ENCODE measurements around the gene TCP10L. TPM values are rescaled to one million over a fixed set of nuclear protein-coding genes. Genes with fewer than 3 reads are reported as not detected.

TCP10L gene
- total and polyA plus RNA-seq, 2 experiments from 2014 or later, result 0.97 TPM; not detected in 1

DNA sequence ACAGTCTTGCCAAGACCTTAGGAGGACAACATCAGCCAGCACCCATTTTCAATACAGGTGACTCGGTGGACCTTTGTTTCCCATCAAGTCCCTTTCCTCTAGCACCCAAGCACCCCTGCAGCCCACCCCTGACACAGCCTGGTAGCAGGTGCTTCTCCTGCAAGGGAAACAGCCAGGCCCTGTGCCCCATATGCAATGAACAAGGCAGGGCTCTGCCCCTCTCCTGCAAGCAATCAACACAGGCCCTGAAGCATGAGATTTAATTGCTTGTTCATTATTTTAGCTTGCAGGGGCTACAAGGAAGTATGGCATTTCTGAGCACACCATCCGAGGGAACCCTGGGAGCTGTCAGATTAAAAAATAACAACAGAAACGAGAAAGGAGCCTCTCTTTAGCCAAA is 35.4 kb downstream of the TCP10L start:
- WGBS, 2 experiments (ENCODE audit: low coverage in 1 of 2, low lambda C conversion rate in 2 of 2, missing lambda C conversion rate in 2 of 2), result 69 to 70% methylated on average over 3 of the region's 3 CpGs
- no peak for DNase-seq
- Histone ChIP-seq H3K4me1 (ENCODE audit: insufficient read depth) (peaks cover 4% of the 10 kb centered on the region; the same call in 1 of the 2 replicates), H3K9me2 (ENCODE audit: insufficient read depth) (no peaks in the 10 kb centered on the region), H3K27ac (no peak overlapping the region), H3K4me3 (no peak overlapping the region), H3K79me2 (ENCODE audit: insufficient read depth) (no peaks in the 10 kb centered on the region), H4K20me1 (ENCODE audit: insufficient read depth) (no peaks in the 10 kb centered on the region), H2AFZ (no peak overlapping the region), H3K9ac (no peak overlapping the region), H3K9me3 (ENCODE audit: low read depth) (no peaks in the 10 kb centered on the region), H3K36me3 (ENCODE audit: low read depth) (no peaks in the 10 kb centered on the region), H3K27me3 (replicated peaks; ENCODE audit: insufficient read depth) (no peaks in the 10 kb centered on the region), H3F3A (ENCODE audit: insufficient read depth) (peaks cover 5% of the 10 kb centered on the region; the same call in 1 of the 2 replicates), H3K4me2 (ENCODE audit: unreplicated experiment) (no peak overlapping the region)
- no peak for TF ChIP-seq EZH2phosphoT487 (IDR thresholded peaks at IDR 0.05; ENCODE audit: insufficient read depth, low read depth)
- no peak for TF ChIP-seq EZH2 (IDR thresholded peaks at IDR 0.05; ENCODE audit: insufficient read depth, poor library complexity, severe bottlenecking)
- in situ Hi-C loops (cut with MboI), result no loop called here

DNA sequence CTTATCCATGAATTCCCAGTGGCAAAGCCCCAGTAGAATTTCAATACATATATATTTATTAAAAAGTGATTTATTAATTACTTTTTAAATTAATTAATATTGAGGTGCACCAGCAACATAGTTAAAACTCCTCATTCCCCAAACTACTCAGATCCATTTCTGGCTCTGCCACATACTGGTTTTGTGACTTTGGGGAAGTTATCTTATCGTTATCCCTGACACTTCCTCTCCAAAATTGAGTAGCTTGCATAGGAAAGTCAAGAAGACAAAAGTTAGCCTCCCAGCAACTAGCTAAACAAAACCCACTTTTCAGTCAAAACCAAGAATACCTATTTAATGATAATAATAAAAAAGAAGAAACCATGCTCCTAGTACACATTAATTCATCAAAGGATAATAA is 35.9 kb downstream of the TCP10L start:
- H3K27ac ChIP-seq, result no peak overlapping the region
- peaks cover 5% of the 10 kb centered on the region; the same call in 1 of the 2 replicates for H3F3A ChIP-seq (ENCODE audit: insufficient read depth)
- H3K9ac ChIP-seq, result no peak overlapping the region
- H3K9me2 ChIP-seq (ENCODE audit: insufficient read depth), result no peaks in the 10 kb centered on the region
- no peak overlapping the region for H3K4me3 ChIP-seq
- peaks cover 4% of the 10 kb centered on the region; the same call in 1 of the 2 replicates for H3K4me1 ChIP-seq (ENCODE audit: insufficient read depth)
- WGBS, 2 experiments (ENCODE audit: low coverage in 1 of 2, low lambda C conversion rate in 2 of 2, missing lambda C conversion rate in 2 of 2), result 85 to 91% methylated on average over 1 of the region's 1 CpG
- H3K79me2 ChIP-seq (ENCODE audit: insufficient read depth), result no peaks in the 10 kb centered on the region
- TF ChIP-seq EZH2 (IDR thresholded peaks at IDR 0.05; ENCODE audit: insufficient read depth, poor library complexity, severe bottlenecking) (no peak), EZH2phosphoT487 (IDR thresholded peaks at IDR 0.05; ENCODE audit: insufficient read depth, low read depth) (no peak)
- H3K36me3 ChIP-seq (ENCODE audit: low read depth), result no peaks in the 10 kb centered on the region
- no peak for DNase-seq
- no peaks in the 10 kb centered on the region for H3K27me3 ChIP-seq (replicated peaks; ENCODE audit: insufficient read depth)
- H4K20me1 ChIP-seq (ENCODE audit: insufficient read depth), result no peaks in the 10 kb centered on the region
- no peaks in the 10 kb centered on the region for H3K9me3 ChIP-seq (ENCODE audit: low read depth)
- H3K4me2 ChIP-seq (ENCODE audit: unreplicated experiment), result no peak overlapping the region
- no peak overlapping the region for H2AFZ ChIP-seq
- in situ Hi-C loops (cut with MboI), result no loop called here

DNA sequence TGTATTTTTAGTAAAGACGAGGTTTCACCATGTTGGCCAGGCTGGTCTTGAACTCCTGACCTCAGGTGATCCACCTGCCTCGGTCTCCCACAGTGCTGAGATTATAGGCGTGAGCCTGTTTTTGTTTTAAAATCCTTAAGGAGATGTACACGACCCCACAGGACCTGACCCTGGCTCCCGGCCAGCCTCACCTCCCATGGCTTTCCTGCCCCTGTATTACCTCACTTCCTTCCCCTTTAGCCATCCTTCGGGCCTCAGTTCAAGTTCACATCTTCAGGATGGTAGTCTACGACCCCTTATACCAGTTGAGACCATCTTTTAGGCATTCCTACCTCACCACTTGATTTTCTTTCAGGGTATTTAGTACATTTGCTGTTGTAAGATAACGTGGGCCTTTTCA is 36.3 kb downstream of the TCP10L start:
- Histone ChIP-seq H3K9me3 (ENCODE audit: low read depth) (no peaks in the 10 kb centered on the region), H3K4me3 (no peak overlapping the region), H3K9ac (no peak overlapping the region), H3K4me1 (ENCODE audit: insufficient read depth) (peaks cover 4% of the 10 kb centered on the region; the same call in 1 of the 2 replicates), H3K36me3 (ENCODE audit: low read depth) (no peaks in the 10 kb centered on the region), H3K4me2 (ENCODE audit: unreplicated experiment) (no peak overlapping the region), H3F3A (ENCODE audit: insufficient read depth) (peaks cover 5% of the 10 kb centered on the region; the same call in 1 of the 2 replicates), H3K79me2 (ENCODE audit: insufficient read depth) (no peaks in the 10 kb centered on the region), H3K27me3 (replicated peaks; ENCODE audit: insufficient read depth) (no peaks in the 10 kb centered on the region), H4K20me1 (ENCODE audit: insufficient read depth) (no peaks in the 10 kb centered on the region), H3K9me2 (ENCODE audit: insufficient read depth) (no peaks in the 10 kb centered on the region), H3K27ac (no peak overlapping the region), H2AFZ (no peak overlapping the region)
- TF ChIP-seq EZH2phosphoT487 (IDR thresholded peaks at IDR 0.05; ENCODE audit: insufficient read depth, low read depth) (no peak), EZH2 (IDR thresholded peaks at IDR 0.05; ENCODE audit: insufficient read depth, poor library complexity, severe bottlenecking) (no peak)
- no peak for DNase-seq
- 85 to 86% methylated on average over 8 of the region's 8 CpGs for WGBS, 2 experiments (ENCODE audit: low coverage in 1 of 2, low lambda C conversion rate in 2 of 2, missing lambda C conversion rate in 2 of 2)
- in situ Hi-C loops (cut with MboI), result no loop called here

DNA sequence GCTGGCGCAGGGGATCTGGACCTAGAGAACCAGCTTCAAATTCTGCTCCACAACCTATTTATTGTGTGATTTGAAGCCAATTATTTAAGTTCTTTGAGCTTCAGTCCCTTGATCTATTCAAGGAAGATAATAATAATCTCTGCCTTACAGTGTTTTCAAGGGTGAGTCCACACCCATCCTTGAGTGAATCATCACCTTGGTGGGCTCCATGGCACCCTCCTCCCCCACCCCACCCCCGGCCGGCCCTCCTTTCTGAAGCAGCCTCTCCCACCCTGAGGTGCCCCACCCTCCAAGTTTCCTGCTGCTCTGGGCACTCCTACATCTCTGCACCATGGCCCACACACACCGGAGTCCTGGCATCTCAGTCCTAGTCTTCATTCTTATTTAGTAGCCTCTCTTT is 38.3 kb downstream of the TCP10L start:
- WGBS, 2 experiments (ENCODE audit: low coverage in 1 of 2, low lambda C conversion rate in 2 of 2, missing lambda C conversion rate in 2 of 2), result 92 to 99% methylated on average over 3 to 4 of the region's 4 CpGs
- Histone ChIP-seq H3K4me1 (ENCODE audit: insufficient read depth) (peaks cover 4% of the 10 kb centered on the region; the same call in 1 of the 2 replicates), H3K27ac (no peak overlapping the region), H2AFZ (no peak overlapping the region), H3K9me2 (ENCODE audit: insufficient read depth) (no peaks in the 10 kb centered on the region), H3K4me2 (ENCODE audit: unreplicated experiment) (no peak overlapping the region), H3K79me2 (ENCODE audit: insufficient read depth) (no peaks in the 10 kb centered on the region), H3K27me3 (replicated peaks; ENCODE audit: insufficient read depth) (no peaks in the 10 kb centered on the region), H4K20me1 (ENCODE audit: insufficient read depth) (no peaks in the 10 kb centered on the region), H3F3A (ENCODE audit: insufficient read depth) (no peaks in the 10 kb centered on the region), H3K9me3 (ENCODE audit: low read depth) (no peaks in the 10 kb centered on the region), H3K4me3 (no peak overlapping the region), H3K36me3 (ENCODE audit: low read depth) (no peaks in the 10 kb centered on the region), H3K9ac (no peak overlapping the region)
- TF ChIP-seq EZH2 (IDR thresholded peaks at IDR 0.05; ENCODE audit: insufficient read depth, poor library complexity, severe bottlenecking) (no peak), EZH2phosphoT487 (IDR thresholded peaks at IDR 0.05; ENCODE audit: insufficient read depth, low read depth) (no peak)
- DNase-seq, result no peak
- in situ Hi-C loops (cut with MboI), result no loop called here

Data from GM23248 (cell line).